HEK293T (cell line): Measurements from ENCODE around the gene CLCN3.

Source experiments
- ARNT ChIP-seq: fragments of 450-650 bp; IDR thresholded peaks from 2 replicates; pipeline ENCODE4 v1.6.1; 2017; ENCODE audit warnings: mild to moderate bottlenecking
- BHLHE40 ChIP-seq: fragments of 450-650 bp; IDR thresholded peaks from 2 replicates; pipeline ENCODE4 v1.6.1; 2016; ENCODE audit warnings: mild to moderate bottlenecking, moderate library complexity, borderline replicate concordance
- ELF4 ChIP-seq: fragments of 450-650 bp; IDR thresholded peaks from 2 replicates; pipeline ENCODE4 v1.6.1; 2017; ENCODE audit warnings: antibody characterized with exemption
- FOXA1 ChIP-seq: fragments of 450-650 bp; IDR thresholded peaks from 2 replicates; pipeline ENCODE4 v1.6.1; 2016; ENCODE audit warnings: mild to moderate bottlenecking
- FOXK2 ChIP-seq: fragments of 450-650 bp; IDR thresholded peaks from 2 replicates; pipeline ENCODE4 v1.6.1; 2016; ENCODE audit warnings: mild to moderate bottlenecking
- FOXM1 ChIP-seq: fragments of 450-650 bp; IDR thresholded peaks from 2 replicates; pipeline ENCODE4 v1.6.1; 2017; ENCODE audit warnings: mild to moderate bottlenecking, borderline replicate concordance
- HDGF ChIP-seq: fragments of 450-650 bp; IDR thresholded peaks from 2 replicates; pipeline ENCODE4 v1.6.1; 2017; ENCODE audit warnings: antibody characterized with exemption, borderline replicate concordance
- LEF1 ChIP-seq: fragments of 450-650 bp; IDR thresholded peaks from 2 replicates; pipeline ENCODE4 v1.6.1; 2017; ENCODE audit warnings: mild to moderate bottlenecking, borderline replicate concordance
- NFRKB ChIP-seq: fragments of 450-650 bp; IDR thresholded peaks from 2 replicates; pipeline ENCODE4 v1.6.1; 2016; ENCODE audit warnings: mild to moderate bottlenecking, moderate library complexity
- SP1 ChIP-seq: fragments of 450-650 bp; IDR thresholded peaks from 2 replicates; pipeline ENCODE4 v1.6.1; 2017
- SUZ12 ChIP-seq: fragments of 450-650 bp; IDR thresholded peaks from 2 replicates; pipeline ENCODE4 v1.6.1; 2016; ENCODE audit warnings: mild to moderate bottlenecking
- ZNF384 ChIP-seq: fragments of 450-650 bp; IDR thresholded peaks from 2 replicates; pipeline ENCODE4 v1.6.1; 2016
- TF ChIP-seq, protein P1 (sequence below): fragments of 450-650 bp; IDR thresholded peaks from 2 replicates; pipeline ENCODE4 v1.6.1; 2016

- TF ChIP-seq ZNF384 = no peak
- no peak for TF ChIP-seq FOXK2
- TF ChIP-seq, protein P1, sequence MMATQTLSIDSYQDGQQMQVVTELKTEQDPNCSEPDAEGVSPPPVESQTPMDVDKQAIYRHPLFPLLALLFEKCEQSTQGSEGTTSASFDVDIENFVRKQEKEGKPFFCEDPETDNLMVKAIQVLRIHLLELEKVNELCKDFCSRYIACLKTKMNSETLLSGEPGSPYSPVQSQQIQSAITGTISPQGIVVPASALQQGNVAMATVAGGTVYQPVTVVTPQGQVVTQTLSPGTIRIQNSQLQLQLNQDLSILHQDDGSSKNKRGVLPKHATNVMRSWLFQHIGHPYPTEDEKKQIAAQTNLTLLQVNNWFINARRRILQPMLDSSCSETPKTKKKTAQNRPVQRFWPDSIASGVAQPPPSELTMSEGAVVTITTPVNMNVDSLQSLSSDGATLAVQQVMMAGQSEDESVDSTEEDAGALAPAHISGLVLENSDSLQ = no peak
- TF ChIP-seq SP1 = no peak
- no peak for TF ChIP-seq BHLHE40
- no peak for TF ChIP-seq NFRKB
- no peak for TF ChIP-seq ARNT
- no peak for TF ChIP-seq FOXM1
- no peak for TF ChIP-seq HDGF
- no peak for TF ChIP-seq ELF4
- TF ChIP-seq SUZ12 = no peak
- no peak for TF ChIP-seq LEF1
- no peak for TF ChIP-seq FOXA1
Observed at GRCh38 chr4:169626331-169627282, 6.2 kb downstream of the CLCN3 start.
